T-helper 2 cell treated with Interferon-gamma antibody and Interleukin-4, amounts not matched to agents 100 ng/mL and 5 ng/mL, for 36 hours (primary cell): Measurements from ENCODE around the gene ZC3H18. TPM values are rescaled to one million over a fixed set of nuclear protein-coding genes. Genes with fewer than 3 reads are reported as not detected.
"Not testable (repeated sequence)": the region's sequence is repeated elsewhere in the genome, so short reads cannot be mapped to it uniquely, and the experiment has no call there.

Experiments
- intact Hi-C: fragments of 100-400 bp; cut with micrococcal nuclease; formaldehyde crosslinking; loops from one replicate; pipeline ENCODE4 v1.15.1; 2023
- total RNA-seq: library from RNA; stranded (reverse); gene quantifications from 2 replicates; pipeline ENCODE4 v1.2.3, GENCODE V29; 2022

ZC3H18 gene
- total RNA-seq, 1 donor from 2014 or later, result 103 TPM

DNA sequence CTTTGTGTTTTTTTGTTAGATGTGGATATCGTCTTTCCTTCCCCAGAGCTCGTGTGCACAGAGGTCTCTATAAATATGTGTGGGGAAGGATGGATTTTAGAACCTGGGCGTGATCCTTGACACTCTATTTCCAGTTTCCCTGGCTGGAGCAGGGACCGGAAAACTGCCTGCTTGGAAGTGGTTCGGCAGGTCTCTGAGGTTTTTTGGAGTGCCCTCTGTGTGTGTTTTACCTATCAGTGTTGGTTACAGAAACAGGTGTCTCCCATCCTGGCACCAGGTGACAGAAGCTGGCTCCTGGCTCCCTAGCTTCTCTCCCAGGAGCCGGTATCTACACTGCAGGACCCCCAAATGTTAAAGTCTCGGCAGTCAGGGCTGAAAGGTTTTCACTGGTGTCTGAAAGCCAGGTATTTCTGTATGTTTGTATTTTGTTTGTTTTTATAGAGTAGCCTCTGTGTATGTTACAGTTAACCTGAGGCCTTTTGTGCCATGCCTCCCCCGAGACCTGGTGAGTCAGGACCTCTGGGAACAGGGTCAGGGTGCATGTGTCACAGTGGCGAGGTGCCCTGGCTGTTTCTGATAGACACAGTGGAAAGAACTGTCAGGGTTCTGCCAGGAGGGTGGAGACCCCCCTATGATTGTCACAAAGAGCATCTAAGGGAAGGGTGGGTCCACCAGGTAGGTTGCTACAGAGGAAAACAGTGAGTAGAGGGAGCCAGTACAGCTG is 31.3 kb downstream of the ZC3H18 start:
- intact Hi-C loops, result no loop called here

DNA sequence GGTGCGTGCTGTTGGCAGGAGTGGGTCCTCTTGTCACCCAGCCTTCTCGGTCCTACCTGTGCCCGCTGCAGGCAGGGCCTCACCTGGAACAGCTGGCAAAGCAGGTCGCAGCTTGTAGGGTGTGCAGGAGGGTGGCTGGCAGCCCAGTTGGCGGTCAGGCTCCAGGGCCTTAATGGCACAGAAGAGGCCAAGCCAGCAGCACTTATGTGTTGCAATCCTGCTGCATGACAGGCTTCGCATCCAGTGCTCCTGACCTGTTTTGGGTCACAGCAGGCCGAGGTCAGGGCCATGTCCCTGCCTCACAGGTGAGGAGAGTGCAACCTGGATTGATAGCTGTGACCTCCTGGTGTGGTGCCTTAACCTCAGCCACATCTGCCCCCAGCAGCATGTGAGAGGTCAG is 31.9 kb downstream of the ZC3H18 start:
- intact Hi-C loops, result no loop called here

DNA sequence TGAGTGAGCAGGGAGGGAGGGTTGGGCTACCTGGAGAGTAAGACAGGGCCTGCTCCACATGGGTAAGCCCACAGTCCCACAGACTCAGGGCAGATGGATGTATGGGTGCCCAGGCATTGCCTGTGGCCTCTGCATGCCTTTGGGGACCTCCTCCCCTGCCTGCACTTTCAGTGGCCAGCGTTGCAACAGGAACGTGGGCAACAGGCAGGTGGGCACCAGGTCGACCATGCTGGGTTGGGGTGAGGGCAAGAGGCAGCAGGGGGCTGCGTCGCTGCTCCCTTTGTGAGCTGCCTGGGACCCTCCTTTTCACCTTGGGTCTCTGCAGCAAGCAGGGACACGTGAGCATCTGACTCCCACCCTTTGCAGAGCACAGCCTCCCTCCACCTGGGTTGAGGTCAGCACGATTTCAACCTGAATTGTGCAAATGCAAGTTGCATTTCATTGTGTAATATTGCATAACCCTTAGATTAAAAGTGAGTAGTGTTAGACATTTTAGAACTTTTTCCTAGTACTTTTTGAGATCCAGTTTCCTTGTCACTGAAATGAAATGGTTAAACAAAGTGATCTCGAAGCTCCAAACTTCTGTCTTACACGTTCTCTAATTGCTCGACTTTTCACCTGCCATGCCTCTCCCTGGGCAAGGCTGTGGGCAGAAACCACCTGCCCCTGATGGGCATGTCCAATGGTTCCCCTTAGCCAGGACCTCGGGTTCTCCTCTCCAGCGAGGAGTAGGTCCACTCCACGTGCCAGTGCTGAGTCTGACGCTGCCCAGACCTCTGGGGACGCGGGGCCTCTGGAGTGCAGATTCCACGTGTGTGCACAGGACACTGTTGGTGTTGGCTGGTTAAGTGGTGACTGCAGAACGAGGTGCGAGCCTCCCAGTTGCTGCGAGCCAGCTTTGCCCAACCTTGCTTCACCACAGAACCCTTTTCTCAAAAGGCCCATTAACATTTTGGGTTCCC is 35.3 kb downstream of the ZC3H18 start:
- intact Hi-C loops, result no loop called here

DNA sequence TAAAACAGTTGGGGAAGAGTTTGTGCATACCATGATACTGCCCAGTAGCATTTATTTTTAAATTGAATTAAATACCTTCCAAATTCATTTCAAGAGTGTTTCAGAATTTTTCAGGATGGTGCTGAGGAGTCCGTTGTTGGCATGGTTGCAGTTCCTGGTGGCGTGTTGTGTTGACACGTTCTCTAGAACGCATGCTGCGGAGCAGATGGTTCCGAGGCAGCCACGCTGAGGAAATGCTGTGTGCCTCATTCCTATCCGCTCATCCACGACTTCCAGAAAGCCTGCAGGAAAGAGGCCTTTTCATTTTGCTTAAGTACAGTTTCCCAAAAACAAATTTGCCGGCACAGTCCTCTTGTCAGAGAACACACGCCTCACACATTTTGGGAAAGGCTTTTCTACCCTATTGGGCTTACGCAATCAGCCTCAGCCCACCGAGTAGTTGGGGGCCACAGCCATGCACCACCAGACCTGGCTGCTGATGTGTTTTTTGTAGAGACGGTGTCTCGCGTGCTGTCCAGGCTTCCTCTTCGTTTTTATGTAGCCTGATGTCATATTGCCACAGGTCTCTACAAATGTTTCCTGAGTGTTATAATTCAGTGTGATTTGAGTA is 36.0 kb downstream of the ZC3H18 start:
- intact Hi-C loops, result no loop called here

DNA sequence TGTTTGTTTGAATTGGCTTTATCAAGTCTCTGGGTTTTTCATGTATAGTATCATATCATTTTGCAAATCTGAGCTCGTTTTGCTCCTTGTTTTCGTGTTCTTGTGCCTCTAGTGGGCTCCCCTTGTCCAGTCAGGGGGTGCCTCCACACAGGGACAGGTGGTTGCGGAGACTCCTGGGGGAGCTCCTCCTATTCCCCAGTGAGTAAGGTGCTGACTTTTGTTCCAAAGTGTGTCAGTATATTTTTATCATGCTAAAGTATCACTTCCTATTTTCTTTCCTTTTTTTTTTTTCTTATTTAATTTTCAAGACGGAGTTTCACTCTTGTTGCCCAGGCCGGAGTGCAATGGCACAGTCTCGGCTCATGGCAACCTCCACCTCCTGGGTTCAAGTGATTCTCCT is 37.9 kb downstream of the ZC3H18 start:
- intact Hi-C loops, result no loop called here

DNA sequence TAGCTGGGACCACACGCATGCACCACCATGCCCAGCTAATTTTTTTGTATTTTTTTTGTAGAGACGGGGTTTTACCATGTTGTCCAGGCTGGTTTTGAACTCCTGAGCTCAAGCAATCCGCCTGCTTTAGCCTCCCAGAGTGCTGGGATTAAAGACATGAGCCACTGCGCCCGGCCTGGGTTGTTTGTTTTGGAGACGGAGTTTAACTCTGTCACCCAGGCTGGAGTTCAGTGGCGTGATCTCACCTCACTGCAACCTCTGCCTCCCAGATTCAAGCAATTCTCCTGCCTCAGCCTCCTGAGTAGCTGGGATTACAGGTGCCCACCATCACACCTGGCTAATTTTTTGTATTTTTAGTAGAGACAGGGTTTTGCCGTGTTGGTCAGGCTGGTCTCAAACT is 39.2 kb downstream of the ZC3H18 start:
- intact Hi-C loops, result not testable (repeated sequence)

DNA sequence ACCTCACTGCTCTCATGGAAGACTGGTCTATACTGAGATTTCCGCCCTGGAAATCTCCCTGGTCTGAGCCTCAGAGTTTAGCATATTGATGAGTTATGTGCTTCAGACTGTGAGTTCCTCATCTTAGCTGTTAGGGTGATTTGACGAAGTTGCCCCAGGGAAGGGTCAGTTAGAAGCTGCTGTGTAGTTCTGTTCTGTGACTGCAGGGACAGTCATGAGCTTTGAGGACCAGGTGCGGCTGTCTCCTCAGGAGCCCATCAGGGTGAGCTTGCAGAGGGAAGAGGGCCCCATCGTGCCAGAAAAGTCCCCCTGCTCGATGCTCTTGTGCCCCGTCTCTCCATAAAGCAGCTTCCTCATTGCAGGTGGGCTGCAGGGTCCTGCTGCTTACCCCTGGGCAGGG is 39.9 kb downstream of the ZC3H18 start:
- intact Hi-C loops, result no loop called here

DNA sequence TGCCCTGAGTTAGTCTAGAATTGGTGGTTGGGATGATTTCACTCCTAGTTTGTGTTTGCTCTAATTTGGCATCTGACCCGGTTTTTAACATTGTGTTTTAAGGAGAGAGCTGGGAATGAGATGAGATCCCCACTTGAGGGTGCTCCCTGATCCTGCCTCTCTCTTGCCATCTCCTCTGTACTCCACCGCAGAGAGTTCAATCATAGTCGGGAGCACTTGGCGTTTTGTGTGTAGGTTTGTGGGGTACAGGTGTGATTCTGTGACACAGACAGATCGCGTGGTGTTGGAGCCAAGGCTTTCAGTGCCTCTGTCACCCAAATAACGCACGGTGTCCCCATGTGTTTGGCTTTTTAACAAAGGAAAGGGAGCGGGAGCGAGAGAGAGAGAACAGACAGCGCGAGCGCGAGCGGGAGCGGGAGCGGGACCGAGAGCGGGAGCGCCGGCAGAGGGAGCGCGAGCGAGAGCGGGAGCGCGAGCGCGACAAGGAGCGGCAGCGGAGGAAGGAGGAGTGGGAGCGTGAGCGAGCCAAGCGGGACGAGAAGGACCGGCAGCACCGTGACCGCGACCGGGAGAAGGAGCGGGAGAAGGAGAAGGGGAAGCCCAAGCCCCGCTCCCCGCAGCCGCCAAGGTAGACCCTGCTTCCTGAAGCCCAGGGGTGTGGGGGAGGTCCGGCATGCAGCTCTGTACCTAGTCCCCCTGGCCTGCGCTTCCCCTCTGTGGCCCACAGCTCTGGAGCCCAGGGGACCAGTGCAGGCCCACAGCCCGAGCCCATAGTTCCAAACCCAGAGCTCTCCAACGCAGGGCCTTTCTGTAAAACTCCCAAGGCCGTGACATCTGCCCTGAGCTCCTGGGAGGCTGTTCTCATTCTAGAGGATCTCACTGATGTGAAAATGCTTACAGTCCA is 41.0 kb downstream of the ZC3H18 start:
- intact Hi-C loops, result no loop called here

DNA sequence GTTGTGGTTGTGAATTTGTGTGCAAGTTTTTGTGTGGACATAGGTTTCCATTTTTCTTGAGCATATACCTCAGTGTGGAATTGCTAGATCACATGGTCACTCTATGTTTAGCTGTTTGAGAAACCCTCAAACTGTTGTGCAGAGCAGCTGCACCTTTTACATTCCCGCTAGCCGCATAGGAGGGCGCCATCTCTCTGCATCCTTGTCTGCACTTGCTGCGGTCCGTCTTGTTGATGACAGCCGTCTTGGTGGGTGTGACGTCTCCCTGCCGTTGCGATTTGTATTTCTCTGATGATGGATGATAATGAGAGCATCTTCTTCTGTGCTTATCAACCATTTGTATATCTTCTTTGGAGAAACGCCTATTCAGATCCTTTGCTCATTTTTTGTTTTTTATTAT is 43.1 kb downstream of the ZC3H18 start:
- intact Hi-C loops, result no loop called here

DNA sequence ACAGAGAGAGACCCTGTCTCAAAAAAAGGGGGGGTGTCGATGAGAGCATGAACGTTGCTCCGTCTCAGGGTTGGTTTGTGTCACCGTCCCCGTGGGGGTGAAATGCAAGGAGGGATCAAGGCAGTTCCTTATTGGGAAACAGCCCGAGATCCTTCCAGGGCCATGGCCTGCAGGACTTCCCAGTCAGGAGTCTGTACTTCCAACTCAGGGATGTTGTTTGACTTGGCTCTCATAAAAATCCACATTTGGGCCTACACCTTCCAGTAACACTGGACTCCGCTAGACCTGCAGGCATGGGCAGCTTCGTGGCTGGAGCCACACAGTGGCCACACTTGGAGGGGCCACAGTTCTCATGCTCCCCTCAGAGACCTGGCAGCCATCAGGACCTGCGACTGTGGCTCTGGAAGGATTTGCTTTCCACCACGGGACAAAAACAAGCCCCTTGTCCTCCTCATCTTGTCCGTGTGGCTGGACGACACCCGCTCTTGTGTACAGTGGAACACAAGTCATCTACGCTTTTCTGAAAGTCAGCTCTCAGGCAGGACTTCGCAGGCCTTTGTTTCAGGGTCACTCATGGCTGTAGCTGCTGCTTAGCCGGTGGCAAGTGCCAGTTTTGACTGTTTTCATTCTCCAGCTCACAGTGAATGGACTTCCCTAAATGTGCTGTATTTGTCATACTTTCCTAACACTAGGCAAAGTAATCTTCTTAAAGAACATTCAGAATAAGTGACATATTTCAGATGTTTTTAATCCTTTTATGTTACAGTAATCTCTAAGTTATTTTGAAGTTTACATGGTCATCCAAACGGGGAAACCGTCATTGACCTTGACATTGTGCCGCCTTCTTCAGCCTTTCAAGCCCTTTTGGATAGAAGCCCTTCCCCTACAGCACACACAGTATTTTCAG is 44.0 kb downstream of the ZC3H18 start:
- intact Hi-C loops, result no loop called here

DNA sequence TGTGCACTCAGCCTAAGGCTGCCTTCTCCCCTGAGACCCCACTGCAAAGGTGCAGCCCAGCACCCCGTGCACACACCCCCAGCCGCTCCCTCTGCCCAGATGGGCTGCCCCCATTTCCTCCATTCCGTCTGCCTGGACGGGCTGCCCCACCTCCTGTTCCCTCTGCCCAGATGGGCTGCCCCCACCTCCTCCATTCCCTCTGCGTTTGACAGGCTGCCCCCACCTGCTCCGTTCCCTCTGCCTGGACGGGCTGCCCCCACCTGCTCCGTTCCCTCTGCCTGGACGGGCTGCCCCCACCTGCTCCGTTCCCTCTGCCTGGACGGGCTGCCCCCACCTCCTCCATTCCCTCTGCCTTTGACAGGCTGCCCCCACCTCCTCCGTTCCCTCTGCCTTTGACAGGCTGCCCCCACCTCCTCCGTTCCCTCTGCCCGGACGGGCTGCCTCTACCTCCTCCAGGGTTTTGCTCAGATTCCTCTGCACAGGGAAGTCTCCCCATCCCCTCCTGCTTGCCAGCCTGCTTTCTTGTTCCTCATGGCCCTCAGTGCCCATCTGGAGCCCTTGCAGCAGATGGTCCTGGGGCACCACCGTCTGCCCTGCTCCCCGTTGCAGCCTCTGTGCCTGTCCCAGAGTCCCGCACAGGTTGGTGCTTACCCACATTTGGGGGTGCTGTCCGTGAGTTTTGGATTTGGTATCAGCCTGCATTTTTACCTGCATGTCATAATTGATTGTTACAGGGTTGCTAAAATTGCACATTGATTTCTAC is 44.8 kb downstream of the ZC3H18 start:
- intact Hi-C loops, result no loop called here

DNA sequence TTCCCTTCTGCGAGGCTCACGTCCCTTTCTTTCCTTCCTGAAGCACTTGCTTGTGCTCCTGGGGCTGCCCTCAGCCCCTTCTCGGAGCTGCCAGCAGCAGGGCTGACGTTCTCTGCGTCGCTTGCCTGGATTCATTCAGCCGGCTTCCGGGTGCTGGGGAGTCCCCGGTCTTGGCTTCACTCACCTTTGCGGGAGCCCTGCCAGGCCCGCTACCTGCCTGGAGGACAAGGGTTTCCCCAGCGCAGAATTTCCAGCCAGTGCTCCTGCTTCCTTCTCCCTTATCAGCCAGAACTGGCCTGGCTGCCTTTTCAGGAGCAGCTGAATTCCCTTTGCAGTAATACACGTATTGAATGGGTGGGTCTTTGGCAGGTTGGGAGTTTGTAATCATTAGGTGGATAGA is 46.1 kb downstream of the ZC3H18 start:
- intact Hi-C loops, result no loop called here

DNA sequence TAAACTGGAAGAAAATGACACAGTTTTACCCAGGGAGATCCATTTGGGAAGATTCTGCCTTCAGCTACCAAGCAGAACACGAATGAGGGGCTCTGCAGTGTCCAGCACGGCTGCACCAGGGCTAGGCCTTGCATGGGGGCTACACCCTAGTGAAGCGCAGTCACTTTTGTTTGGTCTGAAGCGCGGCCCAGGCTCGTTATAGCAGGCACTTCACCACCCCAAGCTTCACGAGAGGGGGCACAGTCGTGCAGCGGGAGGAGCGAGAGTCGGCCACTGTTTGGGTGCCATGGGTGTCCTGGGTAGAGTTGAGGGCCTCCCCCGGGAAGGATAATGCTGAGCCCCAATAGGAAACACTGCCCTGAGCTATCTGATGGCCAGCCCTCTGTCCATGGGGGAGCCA is 46.5 kb downstream of the ZC3H18 start:
- intact Hi-C loops, result no loop called here

DNA sequence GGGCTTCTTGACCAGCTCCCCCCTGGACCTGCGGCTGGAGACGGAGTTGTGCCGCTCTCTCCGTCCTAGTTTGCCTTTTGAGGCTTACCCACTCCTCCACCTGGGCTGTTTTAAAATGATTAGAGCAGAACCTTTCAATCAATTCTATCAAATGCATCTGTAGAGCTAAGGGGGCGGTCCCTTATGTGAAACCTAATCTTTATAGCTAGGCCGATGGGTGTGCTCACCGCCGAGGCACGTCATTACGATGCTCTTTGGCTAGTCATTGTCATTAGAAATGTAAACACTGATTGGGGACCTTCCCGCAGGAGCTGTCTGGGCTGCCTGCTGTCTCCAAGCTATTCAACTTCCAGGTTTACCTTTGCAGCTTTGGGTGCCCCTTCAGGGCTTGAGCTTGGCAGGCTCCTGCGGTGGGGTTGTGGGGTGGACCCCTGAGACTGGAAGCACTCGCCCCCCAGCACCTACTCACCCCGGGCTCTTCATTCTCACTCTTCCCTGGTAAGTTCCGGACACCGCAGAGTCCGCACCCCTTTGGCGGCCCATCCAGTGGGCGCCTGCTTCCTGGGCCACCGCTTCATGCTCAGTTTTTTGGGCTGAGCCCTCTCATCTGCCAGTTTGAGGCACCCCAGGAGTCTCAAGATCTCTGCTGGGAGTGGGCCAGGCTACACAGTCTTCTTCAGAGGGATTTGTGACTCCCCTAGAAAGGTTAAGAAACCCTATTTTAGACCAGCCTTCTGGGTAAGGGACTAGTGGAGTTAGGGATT is 47.2 kb downstream of the ZC3H18 start:
- intact Hi-C loops, result no loop called here

DNA sequence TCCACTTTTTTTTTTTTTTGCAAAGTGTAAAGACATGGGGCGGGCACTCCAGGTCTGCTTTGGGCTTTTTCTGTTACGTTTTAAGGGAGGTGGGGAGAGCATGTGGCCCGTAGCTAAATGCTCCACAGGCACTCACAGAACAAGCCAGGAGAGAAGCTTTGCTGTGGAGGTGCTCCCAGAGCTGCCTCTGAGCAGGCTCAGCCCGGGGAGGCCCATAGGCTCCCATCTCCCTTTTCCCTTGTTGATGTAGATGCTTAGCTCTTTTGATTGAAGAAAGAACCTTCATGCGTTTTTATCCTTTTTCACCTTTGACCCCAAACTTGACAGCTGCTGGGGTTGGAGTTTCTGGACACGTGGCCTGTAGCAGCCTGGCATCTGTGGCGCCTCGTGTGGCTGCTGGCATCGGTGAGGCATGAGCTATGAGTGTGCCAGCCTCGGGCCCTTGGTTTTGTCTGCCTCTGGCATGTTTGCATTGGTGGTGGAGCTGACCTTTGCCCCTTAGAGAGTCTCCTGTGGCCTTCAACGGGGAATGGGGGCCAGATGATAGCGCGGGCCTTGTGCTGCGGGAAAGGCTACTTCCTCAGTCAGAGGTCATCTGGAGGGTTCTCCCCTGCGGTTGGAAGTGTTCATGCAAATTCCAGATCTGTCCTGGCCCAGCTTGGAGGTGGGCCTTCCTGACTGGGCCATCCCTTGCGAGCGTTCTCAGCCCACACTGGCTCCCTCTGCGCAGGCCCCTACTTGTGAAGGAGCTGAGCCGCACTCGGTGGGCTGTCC is 48.2 kb downstream of the ZC3H18 start:
- intact Hi-C loops, result no loop called here

DNA sequence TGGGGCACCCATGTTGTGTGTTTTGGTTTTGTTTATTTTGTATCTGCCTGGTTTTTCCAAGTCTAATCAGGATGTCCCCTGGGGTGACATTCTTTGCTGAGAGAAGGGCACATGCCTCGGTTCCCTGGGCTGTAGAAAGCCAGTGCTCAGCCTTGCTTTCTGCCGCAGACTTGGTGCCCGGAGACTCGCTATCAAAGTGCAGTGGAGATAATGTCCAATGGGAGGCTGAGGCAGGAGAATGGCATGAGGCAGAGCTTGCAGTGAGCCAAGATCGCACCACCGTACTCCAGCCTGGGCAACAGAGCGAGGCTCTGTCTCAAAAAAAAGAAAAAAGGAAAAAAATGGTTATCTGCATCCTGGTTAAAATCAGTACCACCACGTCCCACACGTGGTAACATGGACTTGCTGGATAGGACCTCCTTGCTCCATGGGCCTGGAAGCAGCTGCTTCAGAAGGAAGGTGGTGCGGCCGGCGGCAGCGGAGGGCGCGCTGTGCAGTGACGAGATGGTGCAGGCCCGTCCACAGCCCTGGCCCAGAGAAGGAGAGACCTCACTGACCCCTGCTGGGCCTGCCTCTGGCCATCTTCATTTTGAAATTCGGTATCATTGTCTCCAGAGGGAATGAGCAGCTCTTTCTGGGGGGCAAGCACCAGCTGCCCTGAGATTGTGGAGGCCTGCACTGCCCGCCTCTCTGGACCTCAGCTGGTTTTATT is 48.9 kb downstream of the ZC3H18 start:
- intact Hi-C loops, result no loop called here
